Body of pancreas (tissue), 4 donors: ENCODE measurements around the gene CHRDL2.
A peak's percentile ranks its signal among the peaks of the same experiment; 100 is the strongest.

Experiments used
- POLR2A ChIP-seq, 3 donors: fragments of 450-650 bp; IDR thresholded peaks; one replicate each; pipeline ENCODE4 v1.6.1; 2016; ENCODE audit warnings: antibody characterized with exemption in 3 of 3, mild to moderate bottlenecking in 2 of 3
- TF ChIP-seq, protein P1 (sequence below), 7 experiments: fragments of 450-650 bp in 4 of 7; fragments of 200-600 bp in 3 of 7; sonication (generic) in 3 of 7; IDR thresholded peaks; one replicate each; pipeline ENCODE4 v1.5.1; 2016 to 2019; ENCODE audit warnings: antibody characterized with exemption in 7 of 7

- TF ChIP-seq, protein P1, sequence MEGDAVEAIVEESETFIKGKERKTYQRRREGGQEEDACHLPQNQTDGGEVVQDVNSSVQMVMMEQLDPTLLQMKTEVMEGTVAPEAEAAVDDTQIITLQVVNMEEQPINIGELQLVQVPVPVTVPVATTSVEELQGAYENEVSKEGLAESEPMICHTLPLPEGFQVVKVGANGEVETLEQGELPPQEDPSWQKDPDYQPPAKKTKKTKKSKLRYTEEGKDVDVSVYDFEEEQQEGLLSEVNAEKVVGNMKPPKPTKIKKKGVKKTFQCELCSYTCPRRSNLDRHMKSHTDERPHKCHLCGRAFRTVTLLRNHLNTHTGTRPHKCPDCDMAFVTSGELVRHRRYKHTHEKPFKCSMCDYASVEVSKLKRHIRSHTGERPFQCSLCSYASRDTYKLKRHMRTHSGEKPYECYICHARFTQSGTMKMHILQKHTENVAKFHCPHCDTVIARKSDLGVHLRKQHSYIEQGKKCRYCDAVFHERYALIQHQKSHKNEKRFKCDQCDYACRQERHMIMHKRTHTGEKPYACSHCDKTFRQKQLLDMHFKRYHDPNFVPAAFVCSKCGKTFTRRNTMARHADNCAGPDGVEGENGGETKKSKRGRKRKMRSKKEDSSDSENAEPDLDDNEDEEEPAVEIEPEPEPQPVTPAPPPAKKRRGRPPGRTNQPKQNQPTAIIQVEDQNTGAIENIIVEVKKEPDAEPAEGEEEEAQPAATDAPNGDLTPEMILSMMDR (IDR thresholded peaks at IDR 0.05): peak; percentile 80 to 96 (median 81)
- no peak for TF ChIP-seq POLR2A (IDR thresholded peaks at IDR 0.05)
Measured at GRCh38 chr11:74702383-74703007, 28.7 kb downstream of the CHRDL2 start.
